AG09319 (cell line): ENCODE measurements around the gene USP3.

Experiments
- DNase-seq: peaks from one replicate; pipeline ENCODE4 v3.0.0-alpha.2; 2010; ENCODE audit warnings: low read depth; ENCODE audit errors: extremely low read depth
- TF ChIP-seq, protein P1 (sequence below): IDR thresholded peaks from 2 replicates; pipeline ENCODE4 v1.5.1; 2011; ENCODE audit warnings: low read depth, mild to moderate bottlenecking, inconsistent platforms, low read length, moderate library complexity

The USP3 gene

GRCh38 chr15:63492541-63493077 lies 11.8 kb upstream of the USP3 start:
- DNase-seq, result no peak
- TF ChIP-seq, protein P1, sequence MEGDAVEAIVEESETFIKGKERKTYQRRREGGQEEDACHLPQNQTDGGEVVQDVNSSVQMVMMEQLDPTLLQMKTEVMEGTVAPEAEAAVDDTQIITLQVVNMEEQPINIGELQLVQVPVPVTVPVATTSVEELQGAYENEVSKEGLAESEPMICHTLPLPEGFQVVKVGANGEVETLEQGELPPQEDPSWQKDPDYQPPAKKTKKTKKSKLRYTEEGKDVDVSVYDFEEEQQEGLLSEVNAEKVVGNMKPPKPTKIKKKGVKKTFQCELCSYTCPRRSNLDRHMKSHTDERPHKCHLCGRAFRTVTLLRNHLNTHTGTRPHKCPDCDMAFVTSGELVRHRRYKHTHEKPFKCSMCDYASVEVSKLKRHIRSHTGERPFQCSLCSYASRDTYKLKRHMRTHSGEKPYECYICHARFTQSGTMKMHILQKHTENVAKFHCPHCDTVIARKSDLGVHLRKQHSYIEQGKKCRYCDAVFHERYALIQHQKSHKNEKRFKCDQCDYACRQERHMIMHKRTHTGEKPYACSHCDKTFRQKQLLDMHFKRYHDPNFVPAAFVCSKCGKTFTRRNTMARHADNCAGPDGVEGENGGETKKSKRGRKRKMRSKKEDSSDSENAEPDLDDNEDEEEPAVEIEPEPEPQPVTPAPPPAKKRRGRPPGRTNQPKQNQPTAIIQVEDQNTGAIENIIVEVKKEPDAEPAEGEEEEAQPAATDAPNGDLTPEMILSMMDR, result no peak

- TF ChIP-seq, protein P1, result no peak
- DNase-seq, result no peak
Measured at GRCh38 chr15:63493436-63493835, 11.0 kb upstream of the USP3 start.

DNA sequence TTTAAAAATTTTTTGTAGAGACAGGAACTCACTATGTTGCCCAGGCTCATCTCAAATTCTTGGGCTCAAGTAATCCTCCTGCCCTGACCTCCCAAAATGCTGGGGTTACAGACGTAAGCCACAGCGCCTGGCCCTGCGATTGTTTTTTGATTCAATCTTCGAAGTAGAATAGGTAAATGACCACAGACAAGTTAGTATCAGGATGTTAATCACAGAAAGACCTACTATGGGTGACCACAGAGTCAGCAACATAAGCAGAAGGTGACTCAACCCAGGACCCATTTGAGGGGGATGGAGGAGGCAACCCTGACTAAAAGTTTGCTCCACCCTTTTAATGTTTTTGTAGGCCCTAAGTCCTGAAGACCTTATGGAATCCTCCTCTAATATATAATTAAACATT lies 10.0 kb upstream of the USP3 start:
- no peak for DNase-seq
- TF ChIP-seq, protein P1, result no peak

DNA sequence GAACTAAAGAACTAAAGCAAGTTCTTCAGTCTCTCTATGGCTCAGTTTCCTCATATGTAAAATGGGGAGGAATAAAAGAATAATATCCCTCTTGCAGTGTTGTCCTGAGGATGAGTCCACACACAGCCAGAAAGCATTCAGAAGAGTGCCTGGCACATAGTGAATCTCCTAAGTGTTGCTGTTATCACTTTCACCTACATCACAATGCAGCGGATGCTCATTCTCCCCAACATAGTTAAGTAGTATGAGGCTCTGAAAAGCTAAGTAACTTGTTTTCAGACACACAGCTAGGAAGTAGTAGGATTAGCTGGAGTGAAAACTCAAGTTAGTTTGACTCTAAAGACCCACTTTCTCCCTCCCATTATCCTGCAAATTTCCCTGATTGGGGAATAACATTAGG lies 9.1 kb upstream of the USP3 start:
- DNase-seq, result no peak
- TF ChIP-seq, protein P1, result no peak

DNA sequence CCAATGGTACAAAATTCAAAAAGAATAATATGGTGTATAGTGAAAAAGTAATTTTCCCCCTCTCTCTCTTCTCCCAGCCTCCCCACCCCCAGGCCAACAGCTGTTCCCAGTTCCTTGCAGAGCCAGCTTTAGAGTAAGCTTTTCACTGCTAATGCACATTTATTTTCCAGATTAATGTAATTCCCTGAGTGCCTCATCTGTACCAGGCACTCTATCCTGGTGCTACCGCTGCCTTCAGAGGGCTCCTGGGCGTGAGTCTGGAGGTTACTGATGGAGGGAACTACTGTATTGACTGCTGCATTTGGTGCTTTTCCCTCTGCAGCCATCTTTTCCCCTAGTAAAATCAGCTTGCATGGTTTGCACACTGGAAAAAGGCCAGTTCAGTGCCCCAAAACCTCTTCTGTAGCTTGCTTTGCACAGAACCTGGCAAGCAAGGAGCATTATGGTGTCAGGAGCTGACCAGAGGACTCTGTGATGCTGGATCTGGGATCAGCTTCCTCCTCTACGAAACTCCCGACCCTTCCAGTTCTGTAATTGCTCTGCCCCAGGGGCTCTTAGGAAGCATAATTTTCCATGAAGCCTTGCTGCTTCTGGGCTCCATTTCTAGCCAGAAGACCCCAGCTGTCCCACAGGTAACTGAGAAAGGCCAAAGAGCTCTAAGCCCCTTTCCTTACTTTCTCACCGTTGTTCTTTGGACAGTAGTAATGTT lies 8.5 kb upstream of the USP3 start:
- TF ChIP-seq, protein P1, result no peak
- DNase-seq, result no peak

DNA sequence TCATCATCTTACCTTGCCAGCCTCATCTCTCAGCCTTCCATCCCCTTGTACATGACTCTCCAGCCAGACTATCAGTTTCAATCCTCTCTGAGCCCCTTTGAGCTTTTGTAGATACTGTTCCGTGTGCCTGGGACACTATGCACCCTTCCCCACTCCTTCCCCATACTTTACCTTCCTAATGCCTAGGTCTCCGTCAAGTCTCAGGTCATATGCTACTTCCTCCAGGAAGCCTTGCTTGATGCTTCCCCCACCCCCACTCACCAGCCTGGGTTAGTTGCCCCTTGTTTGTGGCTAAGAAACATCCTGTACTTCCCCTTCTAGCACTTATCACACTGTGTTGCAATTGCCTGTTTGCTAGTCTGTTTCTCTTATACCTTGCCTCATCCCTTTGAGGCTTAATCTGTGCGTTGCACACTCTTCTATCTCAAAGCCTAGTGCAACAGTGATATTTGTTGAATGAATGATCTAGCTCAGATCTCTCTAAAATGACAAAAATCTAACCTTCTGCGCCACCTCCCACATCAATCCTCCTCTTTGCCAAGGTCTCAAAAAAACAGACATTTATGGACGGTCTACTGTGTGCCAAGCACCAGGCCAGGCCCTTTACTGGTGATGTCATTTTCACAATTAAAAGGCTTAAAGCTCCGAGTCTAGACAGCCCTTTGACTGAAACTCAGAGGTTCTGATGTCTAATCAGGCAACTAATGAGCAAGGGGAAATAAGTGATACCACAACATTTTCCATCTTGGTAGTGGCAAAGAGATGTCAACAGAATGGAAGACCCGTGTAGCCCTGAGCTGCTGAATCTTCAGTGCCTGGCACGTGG lies 6.5 kb upstream of the USP3 start:
- DNase-seq, result no peak
- TF ChIP-seq, protein P1, result no peak

DNA sequence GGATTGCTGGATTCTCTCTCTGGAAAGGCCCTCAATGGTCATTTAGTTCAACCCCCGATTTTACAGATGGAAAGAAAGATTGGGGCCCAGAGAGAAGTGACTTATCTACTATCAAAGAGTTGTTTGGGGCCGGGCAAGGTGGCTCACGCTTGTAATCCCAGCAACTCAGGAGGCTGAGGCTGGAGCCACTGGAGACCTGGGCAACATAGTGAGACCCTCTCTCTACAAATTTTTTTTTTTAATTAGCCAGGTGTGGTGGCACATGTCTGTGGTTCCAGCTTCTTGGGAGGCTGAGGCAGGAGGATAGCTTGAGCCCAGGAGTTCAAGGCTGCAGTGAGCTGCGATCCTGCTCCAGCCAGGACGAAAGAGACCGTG lies 5.2 kb upstream of the USP3 start:
- TF ChIP-seq, protein P1, result no peak
- no peak for DNase-seq
